HG03064 (cell line): ENCODE results near the gene TPK1.

Experiments
- ATAC-seq: cut with Tn5 transposase; IDR thresholded peaks from one replicate; pipeline ENCODE4 v1.9.1; 2021; ENCODE audit warnings: low read depth; ENCODE audit not compliant: unreplicated experiment

Gene TPK1

DNA sequence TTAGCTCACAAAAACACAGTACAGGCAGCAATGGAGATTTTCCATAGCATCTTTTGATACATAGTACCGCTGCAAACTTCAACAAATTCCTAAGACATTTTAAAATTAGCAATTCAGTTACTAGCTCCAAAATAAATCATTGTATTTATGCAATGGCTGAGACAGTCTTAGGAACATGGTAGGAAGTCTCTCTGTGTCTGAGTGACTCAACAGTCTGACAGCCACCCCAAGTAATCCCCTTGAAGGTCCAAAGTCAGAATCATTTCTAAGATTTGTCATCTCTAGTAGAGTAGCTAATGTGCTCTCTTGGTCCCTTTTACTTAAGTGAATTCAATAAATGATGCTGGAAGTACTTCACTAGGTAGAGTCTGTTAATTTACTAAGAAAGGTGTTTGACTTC lies 338.6 kb downstream of the TPK1 start:
- ATAC-seq: no peak

DNA sequence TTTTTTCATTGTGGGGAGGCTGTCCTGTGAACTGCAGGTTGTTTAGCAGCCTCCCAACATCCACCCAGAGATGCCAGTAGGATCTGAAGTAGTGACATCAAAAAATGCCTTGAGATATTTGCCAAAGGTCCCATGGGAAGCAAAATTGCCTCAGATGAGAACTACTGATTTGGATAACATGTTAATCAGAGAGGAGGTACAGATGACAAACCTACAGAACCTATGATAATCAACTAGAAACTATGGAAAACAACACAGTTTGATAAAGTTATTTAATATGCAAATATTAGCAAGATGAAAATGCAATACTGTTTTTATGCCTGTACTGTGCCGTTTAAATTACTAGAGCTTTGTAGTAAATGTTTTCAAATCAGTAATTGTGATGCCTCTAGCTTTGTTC lies 341.5 kb downstream of the TPK1 start:
- no peak for ATAC-seq

DNA sequence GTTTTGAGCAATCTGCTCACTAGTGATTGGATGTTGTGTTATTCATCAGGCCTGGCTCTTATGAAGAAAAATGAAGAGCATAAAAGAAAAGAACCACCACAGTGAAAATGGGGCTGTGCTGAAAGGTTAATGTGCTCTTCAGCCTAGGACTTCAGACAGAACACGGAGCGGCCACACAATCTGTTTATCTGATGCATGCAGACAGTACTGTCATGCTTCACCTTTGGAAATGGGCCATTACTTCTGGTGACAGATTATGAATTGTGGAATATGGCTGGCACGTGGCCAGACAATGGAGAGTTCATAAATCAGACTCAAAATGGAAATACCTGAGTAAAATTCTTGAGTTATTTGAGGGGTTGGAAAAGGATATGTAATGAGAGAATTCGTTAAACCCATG lies 346.3 kb downstream of the TPK1 start:
- ATAC-seq: no peak

- ATAC-seq: no peak
Measured at GRCh38 chr7:144488977-144489376, 346.9 kb downstream of the TPK1 start.

DNA sequence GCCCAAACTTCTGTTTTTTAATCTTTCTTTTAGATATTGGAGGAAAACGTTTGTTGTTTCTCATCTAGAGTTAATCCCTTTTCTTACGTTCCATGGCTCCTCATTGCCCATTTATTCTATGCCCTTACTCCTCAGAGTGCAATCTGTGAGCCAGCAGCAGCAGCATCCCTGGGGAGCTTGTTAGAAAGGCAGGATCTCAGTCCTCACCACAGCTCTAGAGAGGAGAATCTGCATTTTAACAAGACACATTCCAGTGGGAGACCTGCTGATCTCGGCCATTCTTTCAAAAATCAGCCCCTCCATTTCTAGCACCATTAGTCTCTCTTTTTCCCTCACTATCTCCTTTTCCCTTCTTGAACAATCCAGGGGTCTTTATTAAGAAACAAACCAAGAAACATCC lies 348.0 kb downstream of the TPK1 start:
- no peak for ATAC-seq

DNA sequence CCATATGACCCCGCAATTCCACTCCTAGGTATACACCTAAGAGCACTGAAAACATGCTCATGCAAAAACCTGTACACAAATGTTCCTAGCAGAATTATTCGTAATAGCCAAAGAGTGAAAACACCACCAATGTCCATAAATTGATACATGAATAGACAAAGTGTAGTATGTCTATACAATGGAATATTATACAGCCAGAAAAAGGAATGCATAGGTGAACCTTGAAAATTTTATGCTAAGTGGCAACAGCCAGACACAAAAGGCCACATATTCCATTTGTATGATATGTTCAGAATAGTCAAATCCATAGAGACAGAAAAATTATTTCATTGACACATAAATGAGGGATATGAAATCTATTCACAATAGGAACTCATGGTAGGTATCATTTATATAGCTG lies 351.4 kb downstream of the TPK1 start:
- no peak for ATAC-seq

GRCh38 chr7:144483189-144483588 lies 352.7 kb downstream of the TPK1 start:
- no peak for ATAC-seq

- no peak for ATAC-seq
Measured at GRCh38 chr7:144481833-144482232, 354.0 kb downstream of the TPK1 start.

GRCh38 chr7:144477348-144477747 lies 358.5 kb downstream of the TPK1 start:
- no peak for ATAC-seq

- no peak for ATAC-seq
Measured at GRCh38 chr7:144474800-144475615, 360.8 kb downstream of the TPK1 start.

GRCh38 chr7:144474363-144474762 lies 361.5 kb downstream of the TPK1 start:
- no peak for ATAC-seq

DNA sequence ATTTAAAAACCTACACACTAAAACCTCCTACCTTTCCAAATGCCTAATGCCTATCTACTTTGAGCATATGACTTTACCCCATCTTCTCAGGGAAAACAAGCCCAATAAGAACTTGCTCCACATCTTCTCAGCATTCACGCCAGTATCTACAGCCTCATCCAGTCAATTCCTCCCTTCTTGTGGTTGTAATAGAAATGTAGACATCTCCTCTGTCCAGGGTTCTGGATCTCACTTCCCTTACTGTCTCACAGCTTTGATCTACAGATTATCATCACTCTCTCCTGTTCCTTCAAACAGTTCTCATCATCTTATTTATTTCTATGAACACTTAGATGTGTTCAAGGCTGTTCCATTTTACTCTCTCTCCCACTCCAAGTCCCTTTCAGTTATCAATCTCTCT lies 361.9 kb downstream of the TPK1 start:
- ATAC-seq: no peak

DNA sequence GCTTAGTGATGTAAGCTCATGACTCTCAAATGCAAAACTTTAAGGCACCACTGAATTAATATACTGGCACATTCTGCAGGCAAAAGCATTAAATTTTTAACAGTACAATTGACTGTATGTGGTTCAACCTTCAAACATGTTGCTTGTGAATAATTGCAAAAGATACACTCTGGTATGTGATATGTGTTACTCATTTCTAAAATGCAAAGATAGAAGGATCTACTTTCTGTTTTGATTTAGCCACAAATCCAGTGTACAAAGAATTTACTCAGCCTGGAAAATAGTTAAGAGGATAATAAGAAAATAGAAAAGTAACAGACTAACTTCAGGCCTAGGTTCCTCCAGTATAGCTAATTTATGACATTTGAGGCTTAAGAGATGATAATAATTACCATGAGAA lies 365.8 kb downstream of the TPK1 start:
- no peak for ATAC-seq

DNA sequence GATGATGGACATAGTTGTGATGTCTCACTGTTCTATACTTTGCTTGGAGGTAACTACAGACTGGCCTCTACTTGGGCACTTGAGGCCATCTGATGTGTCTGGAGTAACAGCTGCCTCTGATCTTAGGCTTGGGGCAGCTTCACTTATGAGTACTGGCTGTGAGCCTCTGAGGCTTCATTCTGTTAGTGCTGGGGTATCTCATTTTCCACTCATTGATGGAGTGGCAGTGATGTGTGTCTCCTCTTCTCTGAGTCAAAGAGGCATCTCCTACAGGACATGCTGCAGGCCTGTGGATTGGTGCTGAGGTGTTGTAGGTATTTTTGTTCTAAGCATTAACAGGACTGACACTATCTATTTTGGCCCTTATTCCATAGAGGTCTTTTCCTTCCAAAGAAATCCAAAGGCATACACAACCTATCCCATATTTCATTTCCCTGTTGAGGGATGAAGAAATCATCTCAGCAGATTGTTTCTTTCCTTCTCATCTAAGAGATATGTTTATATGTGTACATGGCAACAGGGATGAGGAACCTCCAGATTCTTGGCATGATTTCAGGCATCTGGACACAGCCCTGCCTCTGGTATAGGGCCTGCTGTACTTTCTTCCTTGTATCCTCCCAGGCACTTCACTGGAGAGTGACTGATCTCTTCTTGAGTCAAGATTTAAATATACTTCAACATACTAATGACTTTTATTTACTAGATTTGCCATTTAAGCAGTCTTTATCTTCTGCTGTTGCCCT lies 366.7 kb downstream of the TPK1 start:
- ATAC-seq: no peak

DNA sequence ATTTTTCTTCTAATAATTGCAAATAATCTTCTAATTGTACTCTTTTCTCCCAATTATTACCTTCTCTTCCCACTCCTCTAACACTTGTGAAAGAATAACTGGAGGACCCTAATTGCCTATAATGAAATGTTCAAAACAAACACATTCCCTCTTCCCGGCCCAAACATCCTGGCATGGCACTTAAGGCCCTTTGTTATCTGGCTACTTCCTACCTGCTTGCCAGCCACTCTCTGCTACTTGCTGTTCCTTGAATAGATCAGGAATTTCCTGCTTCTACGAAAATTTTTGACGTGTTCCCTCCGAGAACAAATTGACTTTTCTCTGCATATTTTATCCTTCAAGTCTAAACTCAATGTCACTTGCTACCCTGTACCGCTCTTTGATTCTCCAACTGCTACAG lies 376.2 kb downstream of the TPK1 start:
- ATAC-seq: no peak

DNA sequence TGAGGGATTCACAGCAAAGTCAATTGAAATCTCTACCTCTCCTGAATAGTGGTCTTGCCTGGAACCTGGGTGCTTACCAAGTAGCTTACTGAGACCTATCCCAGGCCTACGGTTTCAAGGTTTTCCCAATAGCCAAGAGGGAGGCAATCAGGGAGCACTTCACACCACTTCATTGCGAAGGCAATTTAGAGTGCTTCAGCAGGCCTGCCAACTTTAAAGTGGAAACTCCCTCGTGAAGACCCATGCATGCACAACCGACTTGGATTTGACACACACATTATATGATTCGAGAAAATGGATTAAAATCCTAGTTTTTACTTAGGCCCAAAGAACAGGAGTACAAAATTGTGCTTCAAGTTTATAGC lies 380.8 kb downstream of the TPK1 start:
- no peak for ATAC-seq

DNA sequence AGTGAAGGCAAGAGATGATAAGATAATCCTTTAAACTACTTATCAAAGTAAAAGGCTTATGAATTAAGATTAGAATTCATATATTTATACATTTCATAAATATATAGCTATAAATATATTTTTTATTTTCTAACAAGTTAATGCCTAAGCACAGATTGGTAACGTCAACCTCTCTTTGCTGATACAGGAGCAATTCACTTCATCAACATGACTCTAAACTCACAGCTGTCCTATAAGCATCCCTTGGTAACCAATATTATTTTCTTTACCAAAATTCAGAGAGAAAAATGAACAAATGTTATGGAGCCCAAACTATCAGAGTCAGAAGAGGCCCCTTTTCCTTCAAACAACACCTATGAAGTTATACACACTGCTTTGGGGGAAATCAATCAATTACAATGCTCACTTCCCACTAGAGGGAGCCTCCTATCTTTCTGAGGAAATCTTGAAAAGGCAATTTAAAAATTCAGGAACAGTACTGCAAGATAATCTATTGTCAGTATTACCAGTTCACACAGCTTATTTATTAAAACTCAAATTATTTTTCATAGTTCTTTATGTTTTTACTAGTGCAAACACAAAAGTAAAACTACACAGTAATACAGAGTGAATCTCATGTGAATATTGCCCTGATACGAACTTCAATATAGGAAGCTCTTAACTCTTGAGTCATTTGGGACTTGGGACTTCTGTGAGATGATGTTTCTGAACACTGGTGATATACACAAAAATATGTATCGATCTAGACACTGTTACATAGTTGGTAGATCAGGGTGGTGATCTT lies 381.4 kb downstream of the TPK1 start:
- ATAC-seq: no peak

DNA sequence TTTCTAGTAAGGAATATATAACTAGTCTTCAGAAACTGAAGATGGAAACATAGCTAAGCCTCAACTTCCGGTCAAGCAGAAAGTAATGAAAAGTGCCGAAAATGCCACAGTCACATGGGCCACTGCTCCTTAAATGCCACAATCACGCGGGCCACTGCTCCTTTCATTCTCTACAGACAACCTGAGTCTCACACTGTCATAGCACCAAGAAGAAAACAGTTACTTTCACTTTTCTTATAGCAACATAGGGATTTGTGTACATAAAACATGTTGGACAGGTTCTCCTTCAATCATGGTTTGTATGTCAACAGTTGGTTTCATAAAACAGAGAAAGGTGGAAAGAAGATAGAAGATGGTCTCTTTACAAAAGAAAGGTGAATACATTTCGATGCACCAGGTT lies 383.8 kb downstream of the TPK1 start:
- no peak for ATAC-seq

- ATAC-seq: no peak
Measured at GRCh38 chr7:144445590-144445989, 390.3 kb downstream of the TPK1 start.

- ATAC-seq: no peak
Measured at GRCh38 chr7:144439717-144440205, 396.1 kb downstream of the TPK1 start.

GRCh38 chr7:144438759-144439158 lies 397.1 kb downstream of the TPK1 start:
- no peak for ATAC-seq
